Subcutaneous preadipocyte (primary cell): ENCODE data around the gene FAM107B. TPM values are rescaled to one million over a fixed set of nuclear protein-coding genes. Genes with fewer than 3 reads are reported as not detected.

Experiments used
- small RNA-seq: library from RNA; depleted of rRNA; stranded (forward); fragments of <200 nt; gene quantifications from one replicate; pipeline ENCODE3, GENCODE V24; 2012
- total RNA-seq: library from RNA; depleted of rRNA; stranded (reverse); fragments of >200 nt; gene quantifications from 2 replicates; pipeline ENCODE4 v1.2.3, GENCODE V29; 2012

FAM107B gene
- total RNA-seq: 2.9 and 6.6 TPM in 2 replicates

GRCh38 chr10:14774797-14775196 lies at the start of gene FAM107B:
Gene FAM107B (minus strand): TSS chr10:14774897. CDS start chr10:14774663, 234 bp downstream.

Small RNA genes within 50 kb of the gene (small RNA-seq; reads per million reads assigned to genes)
- 0.14 reads per million for gene RNA5SP302

Other genes starting within 250 kb of the FAM107B start
- 0.37 and 0.78 TPM in 2 replicates for gene CDNF, start 63.1 kb upstream of the FAM107B start, total RNA-seq
- gene HSPA14, start 63.4 kb upstream of the FAM107B start, total RNA-seq: 16.9 and 17.2 TPM in 2 replicates
- gene MSANTD7, start 63.4 kb upstream of the FAM107B start, total RNA-seq: 12.1 and 21.5 TPM in 2 replicates
- 15.8 and 22.3 TPM in 2 replicates for gene SUV39H2, start 104.0 kb upstream of the FAM107B start, total RNA-seq
- 9.6 and 12.7 TPM in 2 replicates for gene DCLRE1C, start 179.2 kb upstream of the FAM107B start, total RNA-seq
- 0.73 TPM in 1 of 2 replicates, not detected in the other for gene MEIG1, start 184.5 kb upstream of the FAM107B start, total RNA-seq